Stimulated activated CD4-positive, alpha-beta T cell treated with anti-CD3 and anti-CD28 coated beads, TNF-alpha, amount 100 ng/mL, for 24 hours (primary cell): ENCODE results near the gene SPRYD4.

Experiments used
- DNase-seq, 3 experiments: peaks; one replicate each; pipeline ENCODE4 v3.0.0-alpha.2; 2020; ENCODE audit warnings: low read depth in 3 of 3

The SPRYD4 gene

DNA sequence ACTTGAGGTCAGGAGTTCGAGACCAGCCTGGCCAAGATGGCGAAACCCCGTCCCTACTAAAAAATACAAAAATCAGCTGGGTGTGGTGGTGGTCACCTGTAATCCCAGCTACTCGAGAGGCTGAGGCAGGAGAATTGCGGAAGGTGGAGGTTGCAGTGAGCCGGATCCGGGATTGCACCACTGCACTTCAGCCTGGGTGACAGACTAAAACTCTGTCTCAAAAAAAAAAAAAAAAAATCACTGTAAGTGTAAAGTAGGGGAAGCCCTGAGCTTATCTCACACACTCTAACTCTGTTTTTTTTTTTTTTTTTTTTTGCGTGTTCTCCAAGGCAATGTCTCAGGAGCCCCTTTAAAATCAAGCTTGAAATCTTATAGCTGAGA, 52.8 kb downstream of the SPRYD4 start:
- no peak for DNase-seq

DNA sequence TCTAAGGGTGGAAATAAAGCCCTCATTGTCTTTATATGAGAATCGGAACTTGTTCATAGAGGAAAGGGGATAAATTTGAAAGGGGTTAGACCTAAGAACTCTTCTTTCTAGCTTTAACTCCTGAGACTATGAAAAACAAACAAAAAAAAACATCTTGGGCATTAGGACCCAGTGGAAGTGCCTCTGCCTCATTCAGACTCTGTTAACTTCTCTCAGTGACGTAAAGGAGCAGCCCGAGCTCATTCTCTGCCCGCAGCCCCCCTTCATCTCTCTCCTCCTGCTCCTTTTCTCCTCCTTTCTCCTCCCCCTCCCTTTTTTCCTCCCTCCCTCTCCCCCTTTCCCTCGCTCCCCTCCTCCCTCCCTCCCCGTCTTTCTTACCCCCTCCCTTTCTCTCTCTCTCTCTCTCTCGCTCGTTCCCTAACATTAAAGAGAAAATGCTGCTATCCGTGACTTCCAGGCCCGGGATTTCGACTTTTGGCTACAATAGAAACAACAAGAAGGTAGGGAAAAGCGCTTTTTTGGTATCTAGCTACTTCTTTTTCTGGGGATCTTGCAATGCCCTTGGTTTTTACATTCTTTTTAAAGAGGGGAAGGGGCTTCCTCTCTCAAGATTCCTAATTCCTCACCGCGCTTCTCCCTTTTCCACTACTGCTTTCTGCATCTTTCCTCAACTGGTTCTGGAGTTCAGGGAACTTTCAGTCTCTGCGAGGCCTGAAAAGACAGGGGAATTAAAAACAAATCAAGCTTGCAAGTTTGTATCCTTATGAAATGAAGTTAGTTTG, 53.4 kb downstream of the SPRYD4 start, which contains the start of gene RBMS2:
TSS of gene RBMS2 (plus strand) at position 231 of the 782 bp plus-strand sequence. CDS start at position 435, 204 bp downstream.
- DNase-seq = no peak

- no peak for DNase-seq
These were observed 54.2 kb downstream of the SPRYD4 start for GRCh38 chr12:56522411-56523193.

DNA sequence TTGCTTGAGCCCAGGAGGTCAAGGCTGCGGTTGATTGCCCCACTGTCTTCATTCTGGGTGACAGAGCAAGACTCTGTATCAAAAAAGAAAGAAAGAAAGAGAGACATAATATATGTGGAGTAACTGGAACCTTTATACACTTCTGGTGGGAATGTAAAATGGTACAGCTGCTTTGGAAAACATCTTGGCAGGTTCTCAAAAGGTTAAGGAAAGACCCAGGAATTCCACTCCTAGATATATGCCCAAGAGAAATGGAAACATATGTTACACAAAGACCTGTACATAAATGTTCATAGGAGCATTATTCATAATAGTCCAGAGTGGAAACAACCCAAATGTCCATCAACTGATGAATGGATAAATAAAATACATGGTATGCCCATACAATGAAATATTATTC, 60.5 kb downstream of the SPRYD4 start:
- DNase-seq = no peak
